CD14-positive monocyte (primary cell): ENCODE measurements around the gene PTPRQ. TPM values are rescaled to one million over a fixed set of nuclear protein-coding genes. Genes with fewer than 3 reads are reported as not detected.

Source experiments
- DNase-seq, 3 donors: peaks; one replicate each; pipeline ENCODE4 v3.0.0-alpha.2; 2011 to 2022
- H2AFZ ChIP-seq: 2 replicates; pipeline ENCODE4 v1.6.0; 2012; ENCODE audit warnings: mild to moderate bottlenecking, low read depth, low read length, inconsistent platforms; ENCODE audit not compliant: insufficient read depth, poor library complexity, severe bottlenecking
- H3K27ac ChIP-seq, 2 donors: 1 replicate in 1 of 2; 2 replicates in 1 of 2; pipeline ENCODE4 v1.5.1; 2012 to 2013; ENCODE audit warnings: low read length in 2 of 2, control low read depth in 1 of 2, inconsistent platforms in 1 of 2, low read depth in 1 of 2, mild to moderate bottlenecking in 1 of 2
- H3K27me3 ChIP-seq, 2 donors: one replicate each; pipeline versions ENCODE4 v1.6.0 to v1.6.1; 2011 to 2013; ENCODE audit warnings: low read length in 2 of 2; ENCODE audit not compliant: control insufficient read depth in 2 of 2, insufficient read depth in 2 of 2
- H3K36me3 ChIP-seq, 2 donors: replicated peaks in 1 of 2; 1 replicate in 1 of 2; 2 replicates in 1 of 2; pipeline versions ENCODE4 v1.5.1 to v1.6.1; 2012 to 2013; ENCODE audit warnings: low read length in 2 of 2, control low read depth in 1 of 2, inconsistent platforms in 1 of 2, mild to moderate bottlenecking in 1 of 2; ENCODE audit not compliant: insufficient read depth in 2 of 2, control insufficient read depth in 1 of 2
- H3K4me1 ChIP-seq, 2 donors: 1 replicate in 1 of 2; 2 replicates in 1 of 2; pipeline versions ENCODE4 v1.5.1 to v1.6.1; 2012 to 2013; ENCODE audit warnings: low read length in 2 of 2, control low read depth in 1 of 2, inconsistent platforms in 1 of 2, mild to moderate bottlenecking in 1 of 2, moderate library complexity in 1 of 2; ENCODE audit not compliant: insufficient read depth in 2 of 2, control insufficient read depth in 1 of 2
- H3K4me2 ChIP-seq: replicated peaks from 2 replicates; pipeline ENCODE3; 2012; ENCODE audit warnings: low read length, moderate library complexity, mild to moderate bottlenecking; ENCODE audit not compliant: poor library complexity, severe bottlenecking; ENCODE audit errors: extremely low read depth
- H3K4me3 ChIP-seq, 3 experiments: fragments of 200-600 bp in 1 of 3; sonication (generic) in 1 of 3; replicated peaks in 1 of 3; 1 replicate in 2 of 3; 2 replicates in 1 of 3; pipeline ENCODE4 v1.5.1; 2011 to 2013; ENCODE audit warnings: low read length in 3 of 3, mild to moderate bottlenecking in 3 of 3, control low read depth in 2 of 3, low read depth in 2 of 3, inconsistent platforms in 1 of 3, moderate library complexity in 1 of 3
- H3K79me2 ChIP-seq: 2 replicates; pipeline ENCODE4 v1.6.0; 2012; ENCODE audit warnings: mild to moderate bottlenecking, control low read depth, inconsistent platforms, low read length, moderate library complexity; ENCODE audit not compliant: insufficient read depth
- H3K9ac ChIP-seq: 2 replicates; pipeline ENCODE4 v1.6.0; 2017; ENCODE audit warnings: low read length, mild to moderate bottlenecking; ENCODE audit not compliant: insufficient read depth, poor library complexity, severe bottlenecking
- H3K9me3 ChIP-seq, 2 donors: replicated peaks in 1 of 2; 1 replicate in 1 of 2; 2 replicates in 1 of 2; pipeline versions ENCODE4 v1.5.1 to v1.6.1; 2012 to 2013; ENCODE audit warnings: low read length in 2 of 2, control low read depth in 1 of 2; ENCODE audit not compliant: control insufficient read depth in 1 of 2, insufficient read depth in 1 of 2
- H4K20me1 ChIP-seq: 2 replicates; pipeline ENCODE4 v1.6.0; 2012; ENCODE audit warnings: mild to moderate bottlenecking, low read length, control low read depth, moderate library complexity; ENCODE audit not compliant: insufficient read depth
- H3K27ac Mint-ChIP-seq, 7 donors: one replicate each; pipeline ENCODE4 v1.8.0; 2020; ENCODE audit warnings: mild to moderate bottlenecking in 7 of 7, mixed read lengths in 7 of 7, moderate library complexity in 6 of 7, inconsistent platforms in 2 of 7
- H3K27me3 Mint-ChIP-seq, 3 donors: one replicate each; pipeline ENCODE4 v1.8.0; 2021 to 2022; ENCODE audit warnings: low read depth in 3 of 3, mild to moderate bottlenecking in 3 of 3, mixed read lengths in 3 of 3, moderate library complexity in 3 of 3, inconsistent platforms in 1 of 3
- H3K36me3 Mint-ChIP-seq, 2 donors: one replicate each; pipeline ENCODE4 v1.8.0; 2020; ENCODE audit warnings: mixed read lengths in 2 of 2, inconsistent platforms in 1 of 2, mild to moderate bottlenecking in 1 of 2
- H3K4me1 Mint-ChIP-seq: one replicate; pipeline ENCODE4 v1.8.0; 2020; ENCODE audit warnings: mild to moderate bottlenecking, mixed read lengths
- H3K4me3 Mint-ChIP-seq, 2 donors: one replicate each; pipeline ENCODE4 v1.8.0; 2020; ENCODE audit warnings: mild to moderate bottlenecking in 2 of 2, mixed read lengths in 2 of 2, moderate library complexity in 1 of 2
- H3K9me3 Mint-ChIP-seq, 7 donors: one replicate each; pipeline ENCODE4 v1.8.0; 2020 to 2022; ENCODE audit warnings: mixed read lengths in 7 of 7, mild to moderate bottlenecking in 6 of 7, moderate library complexity in 6 of 7, inconsistent platforms in 2 of 7
- WGBS: methylation state at CpG from one replicate; pipeline ENCODE4 v1.1.5; 2013; ENCODE audit warnings: missing lambda C conversion rate; ENCODE audit not compliant: insufficient coverage; 5-methylcytosine and 5-hydroxymethylcytosine counted together
- intact Hi-C, 2 donors: fragments of 100-400 bp; cut with micrococcal nuclease; formaldehyde crosslinking; loops; one replicate each; pipeline versions ENCODE4 v1.15.0 to v1.15.1; 2023
- polyA plus RNA-seq, 3 donors: library from polyadenylated mRNA; depleted of rRNA in 1 of 3; unstranded in 2 of 3; stranded (reverse) in 1 of 3; fragments of 300-500 nt in 2 of 3; fragments of >200 nt in 1 of 3; fragmentation: Illumina TruSeq in 2 of 3; gene quantifications; 1 replicate in 2 of 3; 2 replicates in 1 of 3; pipeline ENCODE4 v1.2.3, GENCODE V29; 2012 to 2021
- TF ChIP-seq, protein P1 (sequence below): fragments of 200-600 bp; IDR thresholded peaks from one replicate; pipeline ENCODE4 v1.8.0; 2022; ENCODE audit warnings: antibody characterized with exemption, mild to moderate bottlenecking

Gene PTPRQ
- polyA plus RNA-seq, 3 donors, result not detected

DNA sequence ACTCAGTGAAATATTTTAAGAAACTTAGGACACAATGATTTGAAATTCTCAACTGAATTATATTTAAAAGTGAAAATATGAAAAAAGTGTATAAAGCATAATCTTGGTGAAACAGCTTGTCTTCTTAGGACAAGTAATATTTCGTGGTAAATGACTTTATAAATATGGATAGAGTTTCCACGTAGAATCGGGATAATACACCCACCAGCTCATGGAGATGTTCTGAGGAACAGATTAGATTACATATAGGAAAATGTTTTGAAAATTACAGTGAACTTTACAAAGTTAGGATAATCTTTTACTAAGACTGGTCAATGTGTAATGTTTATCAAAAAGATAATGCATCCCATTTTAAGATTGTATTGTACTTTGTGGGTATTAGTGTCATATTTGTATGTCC is 237.8 kb downstream of the PTPRQ start:
- Histone ChIP-seq H3K9me3 (no peaks in the 10 kb centered on the region), H2AFZ (no peak overlapping the region), H3K9ac (no peak overlapping the region), H3K4me1 (no peaks in the 10 kb centered on the region), H3K27ac (no peak overlapping the region), H3K36me3 (no peaks in the 10 kb centered on the region), H3K4me3 (no peak overlapping the region), H3K4me2 (no peak overlapping the region), H3K79me2 (no peaks in the 10 kb centered on the region), H4K20me1 (no peaks in the 10 kb centered on the region), H3K27me3 (no peaks in the 10 kb centered on the region)
- Mint-ChIP-seq H3K4me3 (no peak overlapping the region), H3K27ac (no peak overlapping the region), H3K4me1 (no peaks in the 10 kb centered on the region), H3K36me3 (no peaks in the 10 kb centered on the region), H3K9me3 (peaks cover 0 to 2% (median 0%) of the 10 kb centered on the region in 7 donors), H3K27me3 (peaks cover 0 to 3% (median 2%) of the 10 kb centered on the region in 3 donors)
- intact Hi-C loops, result no loop called here
- DNase-seq, result no peak
- no CpG with 5 or more reads among the region's 3 CpGs for WGBS
- TF ChIP-seq, protein P1, sequence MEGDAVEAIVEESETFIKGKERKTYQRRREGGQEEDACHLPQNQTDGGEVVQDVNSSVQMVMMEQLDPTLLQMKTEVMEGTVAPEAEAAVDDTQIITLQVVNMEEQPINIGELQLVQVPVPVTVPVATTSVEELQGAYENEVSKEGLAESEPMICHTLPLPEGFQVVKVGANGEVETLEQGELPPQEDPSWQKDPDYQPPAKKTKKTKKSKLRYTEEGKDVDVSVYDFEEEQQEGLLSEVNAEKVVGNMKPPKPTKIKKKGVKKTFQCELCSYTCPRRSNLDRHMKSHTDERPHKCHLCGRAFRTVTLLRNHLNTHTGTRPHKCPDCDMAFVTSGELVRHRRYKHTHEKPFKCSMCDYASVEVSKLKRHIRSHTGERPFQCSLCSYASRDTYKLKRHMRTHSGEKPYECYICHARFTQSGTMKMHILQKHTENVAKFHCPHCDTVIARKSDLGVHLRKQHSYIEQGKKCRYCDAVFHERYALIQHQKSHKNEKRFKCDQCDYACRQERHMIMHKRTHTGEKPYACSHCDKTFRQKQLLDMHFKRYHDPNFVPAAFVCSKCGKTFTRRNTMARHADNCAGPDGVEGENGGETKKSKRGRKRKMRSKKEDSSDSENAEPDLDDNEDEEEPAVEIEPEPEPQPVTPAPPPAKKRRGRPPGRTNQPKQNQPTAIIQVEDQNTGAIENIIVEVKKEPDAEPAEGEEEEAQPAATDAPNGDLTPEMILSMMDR, result no peak

DNA sequence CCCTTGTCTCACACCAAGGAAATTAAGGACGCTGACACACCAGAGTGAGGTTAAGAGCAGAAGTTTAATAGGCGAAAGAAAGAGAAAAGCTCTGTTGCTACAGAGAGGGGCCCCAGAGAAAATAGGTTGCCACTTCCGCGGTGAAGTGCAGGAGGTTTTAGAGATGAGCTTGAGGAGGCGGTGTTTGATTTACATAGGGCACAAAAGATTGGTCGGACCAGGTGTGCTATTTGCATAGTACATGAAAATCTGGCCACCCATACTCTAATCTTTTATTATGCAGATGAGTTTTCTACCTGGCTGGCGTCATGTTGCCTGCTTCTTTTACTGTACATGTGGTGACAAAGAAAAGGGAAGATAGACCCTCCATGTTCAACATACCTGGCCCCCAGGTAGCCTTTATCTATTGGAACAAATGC is 240.1 kb downstream of the PTPRQ start:
- Histone ChIP-seq H3K27me3 (no peaks in the 10 kb centered on the region), H3K27ac (no peak overlapping the region), H4K20me1 (no peaks in the 10 kb centered on the region), H3K9me3 (no peaks in the 10 kb centered on the region), H3K9ac (no peak overlapping the region), H2AFZ (no peak overlapping the region), H3K36me3 (no peaks in the 10 kb centered on the region), H3K4me2 (no peak overlapping the region), H3K4me1 (no peaks in the 10 kb centered on the region), H3K4me3 (no peak overlapping the region), H3K79me2 (no peaks in the 10 kb centered on the region)
- DNase-seq, result no peak
- Mint-ChIP-seq H3K36me3 (no peaks in the 10 kb centered on the region), H3K27ac (peak overlapping the region in 1 of 7 donors; percentile 64), H3K27me3 (peaks cover 0 to 3% (median 2%) of the 10 kb centered on the region in 3 donors), H3K4me3 (no peak overlapping the region), H3K9me3 (peaks cover 0 to 2% (median 0%) of the 10 kb centered on the region in 7 donors), H3K4me1 (no peaks in the 10 kb centered on the region)
- intact Hi-C loops, result no loop called here
- WGBS, result 50% methylated on average over 3 of the region's 7 CpGs
- TF ChIP-seq, protein P1, result no peak
